Lung (tissue), 12 donors: ENCODE results near the gene TMEM79. TPM values are rescaled to one million over a fixed set of nuclear protein-coding genes. Genes with fewer than 3 reads are reported as not detected.

ENCODE experiments used
- ATAC-seq: fragments of 200-7000 bp; cut with Tn5 transposase; one replicate; pipeline ENCODE4 v1.9.1; 2020; ENCODE audit warnings: moderate number of reproducible peaks; ENCODE audit not compliant: insufficient read depth, low FRiP score
- DNase-seq, 3 donors: peaks; one replicate each; pipeline ENCODE4 v3.0.0-alpha.2; 2013 to 2017
- H3K27ac ChIP-seq, 2 donors: one replicate each; pipeline ENCODE4 v1.5.1; 2013; ENCODE audit warnings: mild to moderate bottlenecking in 2 of 2, moderate library complexity in 2 of 2, control low read depth in 1 of 2, inconsistent platforms in 1 of 2, low read depth in 1 of 2, low read length in 1 of 2
- H3K27me3 ChIP-seq, 3 donors: one replicate each; pipeline ENCODE4 v1.5.1; 2013; ENCODE audit warnings: low read length in 2 of 3; ENCODE audit not compliant: control insufficient read depth in 3 of 3, insufficient read depth in 3 of 3
- H3K36me3 ChIP-seq, 4 donors: one replicate each; pipeline ENCODE4 v1.5.1; 2013; ENCODE audit warnings: low read length in 4 of 4, mild to moderate bottlenecking in 1 of 4, moderate library complexity in 1 of 4; ENCODE audit not compliant: control insufficient read depth in 4 of 4, insufficient read depth in 4 of 4
- H3K4me1 ChIP-seq, 5 donors: one replicate each; pipeline ENCODE4 v1.5.1; 2013; ENCODE audit warnings: low read length in 5 of 5, mild to moderate bottlenecking in 2 of 5, moderate library complexity in 1 of 5; ENCODE audit not compliant: control insufficient read depth in 5 of 5, insufficient read depth in 5 of 5
- H3K4me3 ChIP-seq: one replicate; pipeline ENCODE4 v1.5.1; 2013; ENCODE audit warnings: mild to moderate bottlenecking, control low read depth, moderate library complexity
- H3K9ac ChIP-seq, 2 donors: one replicate each; pipeline ENCODE4 v1.5.1; 2013; ENCODE audit warnings: low read length in 2 of 2, control low read depth in 1 of 2; ENCODE audit not compliant: insufficient read depth in 1 of 2
- H3K9me3 ChIP-seq, 4 donors: one replicate each; pipeline ENCODE4 v1.5.1; 2013; ENCODE audit warnings: low read length in 3 of 4, mild to moderate bottlenecking in 1 of 4, moderate library complexity in 1 of 4; ENCODE audit not compliant: control insufficient read depth in 4 of 4, insufficient read depth in 3 of 4
- WGBS, 2 donors: extraction: QIAGEN DNeasy Blood & Tissue Kit; methylation state at CpG; one replicate each; pipeline ENCODE4 v1.1.7; 2013; 5-methylcytosine and 5-hydroxymethylcytosine counted together
- polyA plus RNA-seq, 2 donors: library from polyadenylated mRNA; stranded (reverse); fragments of 200-250 nt; gene quantifications; one replicate each; pipeline ENCODE4 v1.2.1, GENCODE V29; 2013
- total RNA-seq, 2 donors: library from RNA; depleted of rRNA in 1 of 2; stranded (reverse); fragments of >200 nt in 1 of 2; gene quantifications; one replicate each; pipeline ENCODE4 v1.2.1, GENCODE V29; 2014 to 2021
- TF ChIP-seq, protein P1 (sequence below): IDR thresholded peaks from 2 replicates; pipeline ENCODE4 v1.5.1; 2012; ENCODE audit warnings: mild to moderate bottlenecking; ENCODE audit errors: control extremely low read depth, extremely low read depth
- donor health status: control.
- donor health status: control.
- donor health status: Bipolar disorder and iron deficiency.
- donor health status: healthy.
- donor health status: DM: yes; HTN: yes; CAD: no.

Gene TMEM79
- total and polyA plus RNA-seq, 4 donors = 2.5 to 4.7 (median 4.6) TPM

GRCh38 chr1:156246241-156246780, 37.8 kb upstream of the TMEM79 start:
- ATAC-seq = no peak
- no peak for DNase-seq
- Histone ChIP-seq H3K36me3 (peaks cover 0 to 28% (median 12%) of the 10 kb centered on the region in 4 donors), H3K4me3 (no peak overlapping the region), H3K4me1 (peaks cover 0 to 13% (median 0%) of the 10 kb centered on the region in 5 donors), H3K27ac (no peak overlapping the region), H3K9me3 (peaks cover 0 to 1% (median 0%) of the 10 kb centered on the region in 4 donors), H3K9ac (no peak overlapping the region), H3K27me3 (peaks cover 0 to 16% (median 12%) of the 10 kb centered on the region in 3 donors)
- 42 to 57% methylated on average over 10 of the region's 10 CpGs for WGBS, 2 donors
- TF ChIP-seq, protein P1, sequence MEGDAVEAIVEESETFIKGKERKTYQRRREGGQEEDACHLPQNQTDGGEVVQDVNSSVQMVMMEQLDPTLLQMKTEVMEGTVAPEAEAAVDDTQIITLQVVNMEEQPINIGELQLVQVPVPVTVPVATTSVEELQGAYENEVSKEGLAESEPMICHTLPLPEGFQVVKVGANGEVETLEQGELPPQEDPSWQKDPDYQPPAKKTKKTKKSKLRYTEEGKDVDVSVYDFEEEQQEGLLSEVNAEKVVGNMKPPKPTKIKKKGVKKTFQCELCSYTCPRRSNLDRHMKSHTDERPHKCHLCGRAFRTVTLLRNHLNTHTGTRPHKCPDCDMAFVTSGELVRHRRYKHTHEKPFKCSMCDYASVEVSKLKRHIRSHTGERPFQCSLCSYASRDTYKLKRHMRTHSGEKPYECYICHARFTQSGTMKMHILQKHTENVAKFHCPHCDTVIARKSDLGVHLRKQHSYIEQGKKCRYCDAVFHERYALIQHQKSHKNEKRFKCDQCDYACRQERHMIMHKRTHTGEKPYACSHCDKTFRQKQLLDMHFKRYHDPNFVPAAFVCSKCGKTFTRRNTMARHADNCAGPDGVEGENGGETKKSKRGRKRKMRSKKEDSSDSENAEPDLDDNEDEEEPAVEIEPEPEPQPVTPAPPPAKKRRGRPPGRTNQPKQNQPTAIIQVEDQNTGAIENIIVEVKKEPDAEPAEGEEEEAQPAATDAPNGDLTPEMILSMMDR = no peak

- DNase-seq (no peak), ATAC-seq (no peak)
- peaks cover 0 to 13% (median 0%) of the 10 kb centered on the region in 5 donors for H3K4me1 ChIP-seq
- TF ChIP-seq, protein P1 = no peak
- H3K27me3 ChIP-seq = peaks cover 0 to 16% (median 12%) of the 10 kb centered on the region in 3 donors
- H3K9me3 ChIP-seq = peaks cover 0 to 1% (median 0%) of the 10 kb centered on the region in 4 donors
- no peak overlapping the region for H3K4me3 ChIP-seq
- H3K27ac ChIP-seq = no peak overlapping the region
- no peak overlapping the region for H3K9ac ChIP-seq
- peaks cover 2 to 32% (median 15%) of the 10 kb centered on the region in 4 donors for H3K36me3 ChIP-seq
- 60 to 76% methylated on average over 16 of the region's 16 CpGs for WGBS, 2 donors
Observed at GRCh38 chr1:156246781-156247459, 37.2 kb upstream of the TMEM79 start.

- H3K36me3 ChIP-seq = peaks cover 9 to 36% (median 22%) of the 10 kb centered on the region in 4 donors
- H3K9ac ChIP-seq = no peak within 1 kb of the TSS
- no peak for ATAC-seq
- no peak within 1 kb of the TSS for H3K4me3 ChIP-seq
- TF ChIP-seq, protein P1 = no peak
- H3K9me3 ChIP-seq = peaks cover 0 to 1% (median 0%) of the 10 kb centered on the region in 4 donors
- peaks cover 0 to 16% (median 12%) of the 10 kb centered on the region in 3 donors for H3K27me3 ChIP-seq
- DNase-seq = peak in 2 of 3 donors; percentile 34 to 49
- peak within 1 kb of the TSS in 1 of 2 donors; percentile 5 for H3K27ac ChIP-seq
- 55 to 80% methylated on average over 16 of the region's 16 CpGs for WGBS, 2 donors
- peaks cover 0 to 13% (median 0%) of the 10 kb centered on the region in 5 donors for H3K4me1 ChIP-seq
Observed at GRCh38 chr1:156247460-156248322, 36.4 kb upstream of the TMEM79 start, which contains the start of gene PAQR6. Gene PAQR6 (minus strand): TSS chr1:156248056. CDS start chr1:156246731, 1,325 bp downstream.
